Transverse colon (tissue), 4 donors: ENCODE results near the gene TGFBR2. TPM values are rescaled to one million over a fixed set of nuclear protein-coding genes. Genes with fewer than 3 reads are reported as not detected.

Experiments
- DNase-seq: peaks from one replicate; pipeline ENCODE4 v3.0.0-alpha.2; 2019
- H3K27ac ChIP-seq, 4 donors: fragments of 200-600 bp; sonication (generic); 2 replicates each; pipeline ENCODE4 v1.5.1; 2016 to 2018; ENCODE audit warnings: inconsistent platforms in 4 of 4
- H3K27me3 ChIP-seq: fragments of 200-600 bp; sonication (generic); 2 replicates; pipeline ENCODE4 v1.5.1; 2017; ENCODE audit warnings: inconsistent platforms
- H3K36me3 ChIP-seq, 4 donors: fragments of 200-600 bp; sonication (generic); 2 replicates each; pipeline ENCODE4 v1.5.1; 2017 to 2019; ENCODE audit warnings: inconsistent platforms in 4 of 4
- H3K4me1 ChIP-seq, 4 donors: fragments of 200-600 bp; sonication (generic); 2 replicates each; pipeline ENCODE4 v1.5.1; 2017 to 2020; ENCODE audit warnings: inconsistent platforms in 4 of 4
- H3K4me3 ChIP-seq, 4 donors: fragments of 200-600 bp; sonication (generic); 1 replicate in 1 of 4; 2 replicates in 3 of 4; pipeline versions ENCODE4 v1.5.1 to v1.6.1; 2017 to 2019; ENCODE audit warnings: inconsistent platforms in 4 of 4
- H3K9me3 ChIP-seq, 2 donors: fragments of 200-600 bp; sonication (generic); 2 replicates each; pipeline ENCODE4 v1.5.1; 2017 to 2019; ENCODE audit warnings: inconsistent platforms in 2 of 2
- CTCF ChIP-seq, 5 experiments: fragments of 200-600 bp in 3 of 5; fragments of 450-650 bp in 2 of 5; sonication (generic) in 3 of 5; IDR thresholded peaks; 1 replicate in 2 of 5; 2 replicates in 3 of 5; pipeline ENCODE4 v1.5.1; 2016 to 2017; ENCODE audit warnings: antibody characterized with exemption in 5 of 5, inconsistent platforms in 3 of 5, mild to moderate bottlenecking in 2 of 5, moderate library complexity in 1 of 5
- EP300 ChIP-seq: sonication (generic); formaldehyde crosslinking; IDR thresholded peaks from one replicate; pipeline ENCODE4 v1.6.1; 2017; ENCODE audit warnings: antibody characterized with exemption, low read depth
- POLR2A ChIP-seq: fragments of 450-650 bp; IDR thresholded peaks from one replicate; pipeline ENCODE4 v1.6.1; 2016; ENCODE audit warnings: antibody characterized with exemption, mild to moderate bottlenecking, moderate library complexity
- POLR2AphosphoS5 ChIP-seq, 3 donors: sonication (generic); formaldehyde crosslinking; IDR thresholded peaks; one replicate each; pipeline ENCODE4 v1.6.1; 2016; ENCODE audit warnings: antibody characterized with exemption in 3 of 3
- WGBS, 2 donors: methylation state at CpG; one replicate each; pipeline ENCODE4 v1.1.5; 2018; ENCODE audit warnings: low coverage in 1 of 2; 5-methylcytosine and 5-hydroxymethylcytosine counted together
- in situ Hi-C, 4 donors: fragments of 200-750 bp; cut with MboI; loops; one replicate each; pipeline versions ENCODE4 v1.15.0 to v1.15.1; 2017; ENCODE audit warnings: low sequenced_read_pairs in 3 of 4, low pct_ligation_motif_present in 1 of 4, low pct_unique_long_range_greater_than_20kb in 1 of 4
- intact Hi-C: fragments of 100-400 bp; cut with DNase I; formaldehyde crosslinking; loops from one replicate; pipeline ENCODE4 v1.15.1; 2023; ENCODE audit warnings: low total_unique reads
- total RNA-seq, 4 donors: library from RNA; depleted of rRNA; stranded (reverse); fragments of >200 nt; gene quantifications; one replicate each; pipeline ENCODE4 v1.1.0, GENCODE V29; 2016

TGFBR2 gene
- total RNA-seq, 4 donors from 2014 or later, result 63.2 to 179 (median 98.5) TPM

- no peak overlapping the region for H3K27ac ChIP-seq
- no peak overlapping the region for H3K4me3 ChIP-seq
- peaks cover 0 to 38% (median 13%) of the 10 kb centered on the region in 4 donors for H3K4me1 ChIP-seq
- in situ Hi-C loops (no loop called here), intact Hi-C loops (no loop called here)
- 93 to 97% methylated on average over 3 to 15 of the region's 15 CpGs for WGBS, 2 donors
- no peak for TF ChIP-seq CTCF (IDR thresholded peaks at IDR 0.05)
- TF ChIP-seq POLR2AphosphoS5 (IDR thresholded peaks at IDR 0.05), result no peak
- TF ChIP-seq EP300, result no peak
- no peak for TF ChIP-seq POLR2A
- H3K9me3 ChIP-seq, result no peaks in the 10 kb centered on the region
- no peaks in the 10 kb centered on the region for H3K27me3 ChIP-seq
- H3K36me3 ChIP-seq, result no peaks in the 10 kb centered on the region
- no peak for DNase-seq
Observed at GRCh38 chr3:30581067-30581585, 25.3 kb upstream of the TGFBR2 start.

GRCh38 chr3:30581982-30582381 lies 24.4 kb upstream of the TGFBR2 start:
- intact Hi-C loops (no loop called here), in situ Hi-C loops (no loop called here)
- WGBS, 2 donors, result 90 to 93% methylated on average over 2 of the region's 2 CpGs
- no peak for DNase-seq
- Histone ChIP-seq H3K27me3 (no peaks in the 10 kb centered on the region), H3K27ac (no peak overlapping the region), H3K36me3 (no peaks in the 10 kb centered on the region), H3K9me3 (no peaks in the 10 kb centered on the region), H3K4me3 (no peak overlapping the region), H3K4me1 (peaks cover 0 to 37% (median 13%) of the 10 kb centered on the region in 4 donors)
- no peak for TF ChIP-seq POLR2A
- no peak for TF ChIP-seq POLR2AphosphoS5 (IDR thresholded peaks at IDR 0.05)
- no peak for TF ChIP-seq EP300
- no peak for TF ChIP-seq CTCF (IDR thresholded peaks at IDR 0.05)

- H3K36me3 ChIP-seq, result no peaks in the 10 kb centered on the region
- H3K9me3 ChIP-seq, result no peaks in the 10 kb centered on the region
- no peaks in the 10 kb centered on the region for H3K27me3 ChIP-seq
- intact Hi-C loops (no loop called here), in situ Hi-C loops (no loop called here)
- TF ChIP-seq POLR2A, result no peak
- DNase-seq, result no peak
- WGBS, 2 donors, result 56 to 60% methylated on average over 1 of the region's 1 CpG
- no peak overlapping the region for H3K4me3 ChIP-seq
- peak overlapping the region in 2 of 4 donors; percentile 14 to 24 for H3K27ac ChIP-seq
- H3K4me1 ChIP-seq, result peaks cover 0 to 27% (median 3%) of the 10 kb centered on the region in 4 donors
Observed at GRCh38 chr3:30583973-30584372, 22.4 kb upstream of the TGFBR2 start.

GRCh38 chr3:30585654-30586053 lies 20.7 kb upstream of the TGFBR2 start:
- 85 to 90% methylated on average over 2 to 4 of the region's 4 CpGs for WGBS, 2 donors
- H3K27ac ChIP-seq, result no peak overlapping the region
- H3K4me1 ChIP-seq, result peaks cover 0 to 26% (median 3%) of the 10 kb centered on the region in 4 donors
- no peaks in the 10 kb centered on the region for H3K9me3 ChIP-seq
- no peaks in the 10 kb centered on the region for H3K27me3 ChIP-seq
- H3K4me3 ChIP-seq, result no peak overlapping the region
- H3K36me3 ChIP-seq, result no peaks in the 10 kb centered on the region
- intact Hi-C loops, result no loop called here
- TF ChIP-seq POLR2AphosphoS5 (IDR thresholded peaks at IDR 0.05), result no peak
- TF ChIP-seq POLR2A, result no peak
- no peak for TF ChIP-seq EP300
- TF ChIP-seq CTCF (IDR thresholded peaks at IDR 0.05), result no peak
- no peak for DNase-seq
- in situ Hi-C loops, result no loop called here
